HEK293T (cell line): ENCODE results near the gene LMAN2L.

Source experiments
- CTCF ChIA-PET: fragments of 350-600 bp; formaldehyde crosslinking; extraction: SDS; loops from one replicate; lab custom pipeline; 2021; ENCODE audit warnings: antibody characterized with exemption, inconsistent platforms; lab: Yijun Ruan, JAX
- POLR2A ChIA-PET: fragments of 350-600 bp; formaldehyde crosslinking; extraction: SDS; loops from one replicate; lab custom pipeline; 2020; ENCODE audit warnings: antibody characterized with exemption, inconsistent platforms; lab: Yijun Ruan, JAX
- DNase-seq: peaks from one replicate; pipeline ENCODE4 v3.0.0; 2012; ENCODE audit warnings: mixed read lengths; ENCODE audit errors: extremely low spot score
- ARNT ChIP-seq: fragments of 450-650 bp; IDR thresholded peaks from 2 replicates; pipeline ENCODE4 v1.6.1; 2017; ENCODE audit warnings: mild to moderate bottlenecking
- BHLHE40 ChIP-seq: fragments of 450-650 bp; IDR thresholded peaks from 2 replicates; pipeline ENCODE4 v1.6.1; 2016; ENCODE audit warnings: mild to moderate bottlenecking, moderate library complexity, borderline replicate concordance
- CTBP1 ChIP-seq: fragments of 450-650 bp; IDR thresholded peaks from 2 replicates; pipeline ENCODE4 v1.6.1; 2016; ENCODE audit warnings: borderline replicate concordance
- ELF4 ChIP-seq: fragments of 450-650 bp; IDR thresholded peaks from 2 replicates; pipeline ENCODE4 v1.6.1; 2017; ENCODE audit warnings: antibody characterized with exemption
- FOXA1 ChIP-seq: fragments of 450-650 bp; IDR thresholded peaks from 2 replicates; pipeline ENCODE4 v1.6.1; 2016; ENCODE audit warnings: mild to moderate bottlenecking
- FOXK2 ChIP-seq: fragments of 450-650 bp; IDR thresholded peaks from 2 replicates; pipeline ENCODE4 v1.6.1; 2016; ENCODE audit warnings: mild to moderate bottlenecking
- FOXM1 ChIP-seq: fragments of 450-650 bp; IDR thresholded peaks from 2 replicates; pipeline ENCODE4 v1.6.1; 2017; ENCODE audit warnings: mild to moderate bottlenecking, borderline replicate concordance
- HDGF ChIP-seq: fragments of 450-650 bp; IDR thresholded peaks from 2 replicates; pipeline ENCODE4 v1.6.1; 2017; ENCODE audit warnings: antibody characterized with exemption, borderline replicate concordance
- L3MBTL2 ChIP-seq: fragments of 450-650 bp; conservative IDR thresholded peaks from 2 replicates; pipeline ENCODE4 v1.6.1; 2016; ENCODE audit warnings: mild to moderate bottlenecking
- LEF1 ChIP-seq: fragments of 450-650 bp; IDR thresholded peaks from 2 replicates; pipeline ENCODE4 v1.6.1; 2017; ENCODE audit warnings: mild to moderate bottlenecking, borderline replicate concordance
- NFRKB ChIP-seq: fragments of 450-650 bp; IDR thresholded peaks from 2 replicates; pipeline ENCODE4 v1.6.1; 2016; ENCODE audit warnings: mild to moderate bottlenecking, moderate library complexity
- SP1 ChIP-seq: fragments of 450-650 bp; IDR thresholded peaks from 2 replicates; pipeline ENCODE4 v1.6.1; 2017
- SUZ12 ChIP-seq: fragments of 450-650 bp; IDR thresholded peaks from 2 replicates; pipeline ENCODE4 v1.6.1; 2016; ENCODE audit warnings: mild to moderate bottlenecking
- TARDBP ChIP-seq: fragments of 450-650 bp; IDR thresholded peaks from 2 replicates; pipeline ENCODE4 v1.6.1; 2016
- ZNF384 ChIP-seq: fragments of 450-650 bp; IDR thresholded peaks from 2 replicates; pipeline ENCODE4 v1.6.1; 2016
- TF ChIP-seq, protein P1 (sequence below): fragments of 450-650 bp; IDR thresholded peaks from 2 replicates; pipeline ENCODE4 v1.6.1; 2016

LMAN2L gene

DNA sequence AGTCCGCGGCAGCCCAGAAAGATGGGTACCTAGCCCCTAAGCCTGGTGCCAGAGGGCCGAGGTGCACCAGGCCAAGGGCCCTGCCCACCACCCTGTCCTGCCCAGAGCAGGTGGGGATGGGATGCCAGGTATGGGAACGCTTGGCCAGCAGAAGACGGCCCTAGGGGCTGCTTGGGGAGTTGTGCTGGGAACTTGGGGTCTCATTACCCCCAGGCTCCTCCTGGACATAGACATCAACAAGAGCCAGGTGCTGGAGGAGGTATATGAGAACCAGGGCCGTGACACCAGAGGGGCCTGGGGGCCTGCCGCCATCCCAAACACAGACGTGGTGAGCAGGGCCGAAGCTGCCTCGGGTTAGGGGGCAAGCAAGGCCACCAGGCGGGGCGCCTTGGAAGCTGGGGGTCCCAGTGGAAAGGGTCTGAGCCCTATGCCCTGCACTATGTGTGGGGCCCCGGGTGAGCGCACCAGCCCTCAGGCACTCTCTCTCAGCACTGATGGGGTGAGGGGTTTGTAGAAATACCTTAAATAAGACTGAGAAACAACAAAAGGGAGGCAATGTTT, 50.4 kb downstream of the LMAN2L start:
- ChIA-PET POLR2A (interaction anchor here (1.1 kb wide), 1 partner anchor 23 kb away, joined by 3 read pairs; no protein-coding TSS in a partner anchor), CTCF (no interaction called here)
- TF ChIP-seq L3MBTL2 (no peak), SUZ12 (no peak), BHLHE40 (no peak), ZNF384 (no peak), CTBP1 (no peak), LEF1 (no peak)
- TF ChIP-seq, protein P1, sequence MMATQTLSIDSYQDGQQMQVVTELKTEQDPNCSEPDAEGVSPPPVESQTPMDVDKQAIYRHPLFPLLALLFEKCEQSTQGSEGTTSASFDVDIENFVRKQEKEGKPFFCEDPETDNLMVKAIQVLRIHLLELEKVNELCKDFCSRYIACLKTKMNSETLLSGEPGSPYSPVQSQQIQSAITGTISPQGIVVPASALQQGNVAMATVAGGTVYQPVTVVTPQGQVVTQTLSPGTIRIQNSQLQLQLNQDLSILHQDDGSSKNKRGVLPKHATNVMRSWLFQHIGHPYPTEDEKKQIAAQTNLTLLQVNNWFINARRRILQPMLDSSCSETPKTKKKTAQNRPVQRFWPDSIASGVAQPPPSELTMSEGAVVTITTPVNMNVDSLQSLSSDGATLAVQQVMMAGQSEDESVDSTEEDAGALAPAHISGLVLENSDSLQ: no peak
- DNase-seq: no peak

DNA sequence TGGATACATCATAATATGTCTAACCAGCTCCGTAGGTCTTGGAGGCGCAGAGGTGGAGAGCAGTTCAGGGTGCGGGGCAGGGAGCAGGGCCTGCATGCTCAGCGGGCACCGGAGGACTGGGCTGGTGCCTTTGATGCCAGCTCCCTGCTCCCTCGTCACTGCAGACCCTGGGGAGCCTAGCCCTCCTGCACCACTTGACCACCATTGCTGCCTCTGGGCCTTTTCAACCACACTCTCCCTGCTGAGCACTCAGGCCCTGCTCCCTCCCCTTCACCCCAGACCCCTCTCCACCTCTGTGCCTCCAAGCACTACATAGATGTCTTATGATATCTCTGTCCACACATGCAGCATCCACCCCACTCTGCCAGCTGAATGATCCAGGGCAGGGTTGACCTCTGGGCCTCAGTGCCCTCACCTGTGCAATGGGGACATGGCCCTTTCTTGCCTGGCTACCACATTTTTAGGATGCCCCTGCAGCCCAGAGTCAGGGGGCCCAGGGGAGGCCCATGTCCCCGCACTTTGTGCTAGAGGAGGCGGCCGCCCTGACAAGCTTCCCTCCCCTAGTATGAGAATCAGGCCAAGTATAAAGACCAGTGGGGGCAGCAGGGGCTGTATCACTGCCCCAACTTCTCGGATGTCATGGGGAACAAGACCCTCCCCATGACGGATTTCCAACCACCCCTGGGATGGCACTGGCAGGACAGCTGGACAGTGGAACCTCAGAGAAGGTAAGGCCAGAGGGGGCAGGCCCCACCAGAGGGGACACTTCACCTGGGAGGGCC, 51.0 kb downstream of the LMAN2L start:
- TF ChIP-seq ZNF384 (no peak), SP1 (no peak), L3MBTL2 (no peak), FOXK2 (no peak), HDGF (no peak), CTBP1 (no peak), LEF1 (no peak), TARDBP (no peak), FOXA1 (no peak), NFRKB (no peak), ARNT (no peak), FOXM1 (no peak), SUZ12 (no peak), ELF4 (no peak), BHLHE40 (no peak)
- TF ChIP-seq, protein P1: no peak
- CTCF ChIA-PET: no interaction called here
- POLR2A ChIA-PET: interaction anchor here (1.0 kb wide), 1 partner anchor 51 kb away, joined by 4 read pairs; the partner anchor contains the start of gene KANSL3
- no peak for DNase-seq

DNA sequence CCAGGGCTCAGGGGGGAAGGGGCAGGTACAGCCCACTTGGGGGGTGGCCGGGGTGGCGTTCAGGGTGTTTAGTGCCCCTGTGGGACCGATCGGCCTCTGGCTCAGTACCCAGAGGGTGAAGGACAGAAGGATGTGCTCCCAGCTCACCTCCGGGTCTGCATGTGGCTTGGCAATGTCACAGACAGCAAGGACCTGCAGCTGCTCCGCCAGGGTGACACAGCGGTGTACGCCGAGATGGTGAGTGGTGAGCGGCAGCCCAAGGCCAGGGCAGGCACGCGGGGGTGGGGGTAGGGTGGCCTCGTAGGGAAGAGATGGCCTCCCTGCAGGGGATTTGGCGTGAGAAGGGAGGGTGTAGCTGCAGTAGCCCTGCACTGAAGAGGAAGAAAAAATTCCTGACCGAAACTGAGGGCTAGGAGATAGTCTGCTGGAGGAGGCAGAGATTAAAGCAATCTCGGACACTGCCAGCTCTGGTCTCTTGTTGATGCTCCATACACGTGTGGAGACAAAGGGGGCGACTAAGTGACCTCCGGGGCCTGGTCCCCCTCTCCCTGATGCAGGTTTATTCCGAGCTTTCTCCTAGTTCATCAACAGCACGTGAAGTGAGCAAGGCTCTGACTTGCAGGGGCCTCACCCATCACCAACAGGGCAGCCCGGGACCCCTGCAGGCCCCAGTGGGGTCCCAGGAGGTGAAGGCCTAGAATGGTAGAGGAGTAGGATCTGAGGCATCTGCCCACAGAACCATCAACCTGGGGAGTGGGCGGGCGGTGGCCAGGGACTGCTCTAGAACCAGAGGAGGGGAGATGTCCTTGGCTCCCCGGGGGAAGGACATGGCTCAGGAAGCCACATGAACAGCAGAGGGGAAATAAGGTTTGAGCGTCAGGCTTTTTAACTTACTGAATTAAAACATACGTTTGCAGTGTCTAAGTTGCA, 51.9 kb downstream of the LMAN2L start:
- TF ChIP-seq FOXM1 (no peak), FOXK2 (no peak), FOXA1 (no peak), TARDBP (no peak), ELF4 (no peak), LEF1 (no peak), ARNT (no peak), HDGF (no peak), CTBP1 (no peak), SP1 (no peak)
- DNase-seq: no peak
- POLR2A ChIA-PET: interaction anchor here (1.0 kb wide), 1 partner anchor 50 kb away, joined by 4 read pairs; the partner anchor contains the start of gene KANSL3
- CTCF ChIA-PET: no interaction called here

DNA sequence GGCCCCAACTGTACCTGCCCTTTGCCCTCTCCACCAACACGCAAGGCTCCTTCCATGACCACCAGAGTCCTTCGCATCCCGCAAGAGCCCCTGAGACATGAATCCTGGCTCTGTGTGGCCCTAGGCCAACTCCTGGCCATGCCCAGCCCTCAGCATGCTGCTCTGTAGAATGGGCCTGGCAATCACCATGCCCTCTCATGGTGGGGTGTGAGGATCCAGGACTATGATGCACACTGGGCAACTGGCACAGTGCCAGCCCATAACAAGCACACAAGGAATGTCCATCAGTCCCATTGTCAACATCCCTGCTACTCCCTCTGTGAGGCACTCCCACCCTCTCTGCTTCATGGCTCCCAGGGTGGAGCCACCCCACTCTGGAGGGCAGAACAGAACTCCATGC, 52.6 kb downstream of the LMAN2L start:
- CTCF ChIA-PET: no interaction called here
- POLR2A ChIA-PET: no interaction called here
- no peak for TF ChIP-seq L3MBTL2
- TF ChIP-seq TARDBP: no peak
- no peak for TF ChIP-seq ZNF384
- TF ChIP-seq SP1: no peak
- TF ChIP-seq BHLHE40: no peak
- TF ChIP-seq ARNT: no peak
- TF ChIP-seq CTBP1: no peak
- TF ChIP-seq HDGF: no peak
- TF ChIP-seq LEF1: no peak
- TF ChIP-seq, protein P1: no peak
- no peak for TF ChIP-seq FOXM1
- no peak for TF ChIP-seq SUZ12
- TF ChIP-seq NFRKB: no peak
- TF ChIP-seq FOXK2: no peak
- TF ChIP-seq FOXA1: no peak
- no peak for TF ChIP-seq ELF4
- DNase-seq: no peak
